ENCODE results near the gene DUS3L. TPM values are rescaled to one million over a fixed set of nuclear protein-coding genes. Genes with fewer than 3 reads are reported as not detected.
"Not testable (repeated sequence)": the region's sequence is repeated elsewhere in the genome, so short reads cannot be mapped to it uniquely, and the experiment has no call there.

DUS3L gene
- total and polyA plus RNA-seq, 7 experiments from 2014 or later = 33.1 to 179 (median 77.7) TPM

DNA sequence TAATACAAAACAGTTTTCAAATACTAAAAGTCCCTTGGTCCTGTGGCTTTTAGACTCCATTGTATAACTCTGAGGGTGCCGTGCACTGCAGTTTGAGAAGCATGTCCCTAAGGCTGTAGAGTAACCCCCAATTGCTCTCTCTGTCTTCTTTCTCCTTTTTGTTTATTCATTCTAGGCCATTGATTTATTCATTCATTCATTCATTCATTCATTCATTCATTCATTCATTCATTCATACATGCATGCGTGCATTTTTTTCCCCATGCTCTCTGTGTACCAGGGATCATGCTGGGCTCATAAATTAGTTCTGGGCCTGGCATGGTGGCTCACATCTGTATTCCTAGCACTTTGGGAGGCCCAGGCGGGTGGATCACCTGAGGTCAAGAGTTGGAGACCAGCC, 25.7 kb downstream of the DUS3L start:
- no peaks in the 10 kb centered on the region for H3K36me3 ChIP-seq (ENCODE audit: control insufficient read depth in 2 of 3, insufficient read depth in 3 of 3, low read length in 3 of 3)
- Mint-ChIP-seq H3K27me3 (peaks cover 0 to 13% (median 5%) of the 10 kb centered on the region in 5 donors), H3K36me3 (no peaks in the 10 kb centered on the region), H3K9me3 (peaks cover 0 to 9% (median 0%) of the 10 kb centered on the region in 11 donors), H3K4me1 (peaks cover 0 to 1% (median 0%) of the 10 kb centered on the region in 7 donors), H3K4me3 (no peak overlapping the region), H3K27ac (no peak overlapping the region)
- CTCF ChIA-PET = interaction anchor here (0.8 kb wide), 1 partner anchor 262 kb away, joined by 3 read pairs; no protein-coding TSS in a partner anchor
- intact Hi-C loops (cut with micrococcal nuclease) = no loop called here
- H3K4me3 ChIP-seq (ENCODE audit: low read length) = no peak overlapping the region
- H3K4me1 ChIP-seq (ENCODE audit: control insufficient read depth in 2 of 2, insufficient read depth in 2 of 2, low read length in 2 of 2) = no peaks in the 10 kb centered on the region
- no peaks in the 10 kb centered on the region for H3K9me3 ChIP-seq (ENCODE audit: control insufficient read depth in 2 of 3, low read length in 3 of 3)
- ATAC-seq (no peak), DNase-seq (no peak)
- no peaks in the 10 kb centered on the region for H3K27me3 ChIP-seq (ENCODE audit: control insufficient read depth in 2 of 2, insufficient read depth in 2 of 2, low read length in 2 of 2)
- POLR2A ChIA-PET = no interaction called here
- H3K27ac ChIP-seq (ENCODE audit: low read depth, low read length) = no peak overlapping the region

DNA sequence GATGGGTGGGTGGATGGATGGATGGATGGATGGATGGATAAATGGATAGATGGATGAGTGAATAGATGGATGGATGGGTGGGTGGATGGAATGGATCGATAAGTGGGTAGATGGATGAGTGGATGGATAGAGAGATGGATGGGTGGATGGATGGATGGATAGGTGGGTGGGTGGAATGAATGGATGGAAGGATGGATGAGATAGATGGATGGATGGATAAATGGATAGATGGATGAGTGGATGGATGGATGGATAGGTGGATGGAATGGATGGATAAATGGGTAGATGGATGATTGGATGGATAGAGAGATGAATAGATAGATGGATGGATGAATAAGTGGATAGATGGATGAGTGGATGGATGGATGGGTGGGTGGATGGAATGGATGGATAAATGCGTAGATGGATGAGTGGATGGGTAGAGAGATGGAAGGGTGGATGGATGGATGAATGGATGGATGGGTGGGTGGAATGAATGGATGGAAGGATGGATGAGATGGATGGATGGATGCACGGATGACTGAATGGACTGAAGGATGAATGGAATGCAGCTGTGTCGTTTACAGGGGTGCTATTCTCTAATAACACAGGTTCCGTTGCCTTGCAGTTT, 28.2 kb downstream of the DUS3L start:
- no peak overlapping the region for H3K27ac Mint-ChIP-seq
- Histone ChIP-seq H3K27me3 (ENCODE audit: control insufficient read depth in 2 of 2, insufficient read depth in 2 of 2, low read length in 2 of 2) (no peaks in the 10 kb centered on the region), H3K4me1 (ENCODE audit: control insufficient read depth in 2 of 2, insufficient read depth in 2 of 2, low read length in 2 of 2) (no peaks in the 10 kb centered on the region), H3K9me3 (ENCODE audit: control insufficient read depth in 2 of 3, low read length in 3 of 3) (no peaks in the 10 kb centered on the region), H3K36me3 (ENCODE audit: control insufficient read depth in 2 of 3, insufficient read depth in 3 of 3, low read length in 3 of 3) (no peaks in the 10 kb centered on the region), H3K4me3 (ENCODE audit: low read length) (no peak overlapping the region), H3K27ac (ENCODE audit: low read depth, low read length) (no peak overlapping the region)
- ATAC-seq = no peak
- peaks cover 0 to 9% (median 0%) of the 10 kb centered on the region in 11 donors for H3K9me3 Mint-ChIP-seq
- no peak overlapping the region for H3K4me3 Mint-ChIP-seq
- H3K27me3 Mint-ChIP-seq = peaks cover 0 to 16% (median 5%) of the 10 kb centered on the region in 5 donors
- H3K36me3 Mint-ChIP-seq = no peaks in the 10 kb centered on the region
- POLR2A ChIA-PET = no interaction called here
- H3K4me1 Mint-ChIP-seq = peaks cover 0 to 2% (median 0%) of the 10 kb centered on the region in 7 donors
- no peak for DNase-seq
- CTCF ChIA-PET = no interaction called here
- intact Hi-C loops (cut with micrococcal nuclease) = no loop called here

DNA sequence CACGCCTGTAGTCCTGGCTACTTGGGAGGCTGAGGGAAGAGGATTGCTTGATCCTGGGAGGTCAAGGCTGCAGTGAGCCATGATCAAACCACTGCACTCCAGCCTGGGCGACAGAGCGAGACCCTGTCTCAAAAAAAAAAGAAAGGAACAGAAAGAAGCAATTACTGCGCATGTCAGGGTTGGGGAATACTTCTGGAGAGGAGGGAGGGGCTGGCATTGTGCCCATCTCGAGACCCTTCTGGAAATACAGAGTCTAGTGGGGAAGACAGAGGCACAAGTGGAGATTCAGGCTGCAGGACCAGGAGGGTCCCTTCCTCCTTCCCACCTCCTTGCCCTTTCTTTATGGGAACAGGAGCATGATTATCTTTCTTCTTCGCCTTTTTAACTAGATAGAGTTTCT, 37.2 kb downstream of the DUS3L start:
- Mint-ChIP-seq H3K27me3 (peaks cover 0 to 22% (median 0%) of the 10 kb centered on the region in 5 donors), H3K9me3 (no peaks in the 10 kb centered on the region), H3K36me3 (no peaks in the 10 kb centered on the region), H3K4me1 (peaks cover 0 to 2% (median 0%) of the 10 kb centered on the region in 7 donors), H3K27ac (no peak overlapping the region), H3K4me3 (no peak overlapping the region)
- H3K4me1 ChIP-seq (ENCODE audit: control insufficient read depth in 2 of 2, insufficient read depth in 2 of 2, low read length in 2 of 2) = no peaks in the 10 kb centered on the region
- DNase-seq = no peak
- H3K36me3 ChIP-seq (ENCODE audit: control insufficient read depth in 2 of 3, insufficient read depth in 3 of 3, low read length in 3 of 3) = no peaks in the 10 kb centered on the region
- ChIA-PET CTCF (interaction anchor here (0.7 kb wide), 1 partner anchor 57 kb away, joined by 4 read pairs; no protein-coding TSS in a partner anchor), POLR2A (no interaction called here)
- intact Hi-C loops (cut with micrococcal nuclease) = no loop called here
- H3K27me3 ChIP-seq (ENCODE audit: control insufficient read depth in 2 of 2, insufficient read depth in 2 of 2, low read length in 2 of 2) = no peaks in the 10 kb centered on the region
- no peak for ATAC-seq
- no peak overlapping the region for H3K27ac ChIP-seq (ENCODE audit: low read depth, low read length)
- H3K4me3 ChIP-seq (ENCODE audit: low read length) = no peak overlapping the region
- H3K9me3 ChIP-seq (ENCODE audit: control insufficient read depth in 2 of 3, low read length in 3 of 3) = no peaks in the 10 kb centered on the region

DNA sequence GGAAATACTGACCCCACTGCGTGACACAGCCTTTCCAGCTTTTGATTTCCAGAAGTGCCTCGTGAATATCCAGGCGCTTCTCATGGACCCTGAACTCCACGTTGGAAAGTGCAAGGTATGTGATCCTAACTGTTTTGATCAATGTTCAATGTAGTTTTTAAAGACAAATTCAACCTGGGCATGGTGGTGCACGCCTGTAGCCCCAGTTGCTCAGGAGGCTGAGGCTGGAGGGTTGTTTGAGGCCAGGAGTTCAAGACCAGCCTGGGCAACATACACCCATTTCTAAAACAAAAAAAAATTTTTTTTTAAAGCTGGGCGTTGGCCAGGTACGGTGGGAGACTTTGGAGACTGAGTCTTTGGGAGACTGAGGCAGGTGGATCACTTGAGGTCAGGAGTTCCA, 39.3 kb downstream of the DUS3L start:
- no peaks in the 10 kb centered on the region for H3K36me3 Mint-ChIP-seq
- CTCF ChIA-PET = no interaction called here
- intact Hi-C loops (cut with micrococcal nuclease) = no loop called here

DNA sequence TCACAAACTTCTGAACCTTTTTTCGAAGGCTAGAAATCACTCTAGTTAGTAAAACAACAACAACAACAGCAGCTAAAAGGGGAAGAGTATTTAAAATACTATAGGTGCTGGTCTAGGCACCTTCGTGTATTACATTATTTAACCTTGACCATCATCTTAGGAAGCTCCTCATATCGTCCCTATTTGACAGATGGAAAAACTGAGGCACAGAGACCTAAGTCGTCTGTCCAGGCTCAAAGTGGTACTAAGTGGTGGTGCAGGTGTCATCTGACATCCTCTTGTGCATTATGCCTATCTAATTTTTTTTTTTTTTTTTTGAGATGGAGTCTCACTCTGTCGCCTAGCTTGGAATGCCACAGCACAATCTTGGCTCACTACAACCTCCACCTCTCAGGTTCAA, 41.5 kb downstream of the DUS3L start:
- H3K4me3 ChIP-seq (ENCODE audit: low read length) = no peak overlapping the region
- no peaks in the 10 kb centered on the region for H3K36me3 ChIP-seq (ENCODE audit: control insufficient read depth in 2 of 3, insufficient read depth in 3 of 3, low read length in 3 of 3)
- H3K9me3 ChIP-seq (ENCODE audit: control insufficient read depth in 2 of 3, low read length in 3 of 3) = no peaks in the 10 kb centered on the region
- no peaks in the 10 kb centered on the region for H3K27me3 ChIP-seq (ENCODE audit: control insufficient read depth in 2 of 2, insufficient read depth in 2 of 2, low read length in 2 of 2)
- ATAC-seq (no peak), DNase-seq (no peak)
- ChIA-PET POLR2A (no interaction called here), CTCF (no interaction called here)
- Mint-ChIP-seq H3K4me1 (peaks cover 0 to 2% (median 0%) of the 10 kb centered on the region in 7 donors), H3K27ac (no peak overlapping the region), H3K4me3 (no peak overlapping the region), H3K27me3 (peaks cover 0 to 17% (median 0%) of the 10 kb centered on the region in 5 donors), H3K36me3 (no peaks in the 10 kb centered on the region), H3K9me3 (no peaks in the 10 kb centered on the region)
- H3K4me1 ChIP-seq (ENCODE audit: control insufficient read depth in 2 of 2, insufficient read depth in 2 of 2, low read length in 2 of 2) = no peaks in the 10 kb centered on the region
- intact Hi-C loops (cut with micrococcal nuclease) = no loop called here
- no peak overlapping the region for H3K27ac ChIP-seq (ENCODE audit: low read depth, low read length)

More for the DNA sequence above, 39.3 kb downstream of the DUS3L start:
- DNase-seq = no peak
- Histone ChIP-seq H3K9me3 (ENCODE audit: control insufficient read depth in 2 of 3, low read length in 3 of 3) (no peaks in the 10 kb centered on the region), H3K4me1 (ENCODE audit: control insufficient read depth in 2 of 2, insufficient read depth in 2 of 2, low read length in 2 of 2) (no peaks in the 10 kb centered on the region), H3K36me3 (ENCODE audit: control insufficient read depth in 2 of 3, insufficient read depth in 3 of 3, low read length in 3 of 3) (no peaks in the 10 kb centered on the region), H3K27me3 (ENCODE audit: control insufficient read depth in 2 of 2, insufficient read depth in 2 of 2, low read length in 2 of 2) (no peaks in the 10 kb centered on the region), H3K27ac (ENCODE audit: low read depth, low read length) (no peak overlapping the region), H3K4me3 (ENCODE audit: low read length) (no peak overlapping the region)
- no peaks in the 10 kb centered on the region for H3K9me3 Mint-ChIP-seq
- no peak for ATAC-seq
- peaks cover 0 to 17% (median 0%) of the 10 kb centered on the region in 5 donors for H3K27me3 Mint-ChIP-seq
- POLR2A ChIA-PET = no interaction called here
- H3K27ac Mint-ChIP-seq = no peak overlapping the region
- peaks cover 0 to 2% (median 0%) of the 10 kb centered on the region in 7 donors for H3K4me1 Mint-ChIP-seq
- H3K4me3 Mint-ChIP-seq = no peak overlapping the region

DNA sequence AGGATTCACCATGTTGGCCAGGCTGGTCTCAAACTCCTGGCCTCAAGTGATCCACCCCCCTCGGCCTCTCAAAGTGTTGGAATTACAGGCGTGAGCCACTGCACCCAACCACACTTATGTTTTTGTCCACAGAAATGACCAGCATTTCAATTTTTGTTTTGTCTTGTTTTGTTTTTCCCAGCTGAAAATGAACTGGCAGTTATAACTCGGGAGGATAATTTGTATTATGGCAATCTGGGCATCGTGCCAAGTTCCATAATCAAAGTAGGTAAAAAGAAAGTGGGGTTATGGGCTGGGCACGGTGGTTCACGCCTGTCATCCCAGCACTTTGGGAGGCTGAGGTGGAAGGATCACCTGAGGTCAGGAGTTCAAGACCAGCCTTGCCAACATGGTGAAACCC, 42.0 kb downstream of the DUS3L start:
- H3K27me3 Mint-ChIP-seq = peaks cover 0 to 15% (median 0%) of the 10 kb centered on the region in 5 donors

DNA sequence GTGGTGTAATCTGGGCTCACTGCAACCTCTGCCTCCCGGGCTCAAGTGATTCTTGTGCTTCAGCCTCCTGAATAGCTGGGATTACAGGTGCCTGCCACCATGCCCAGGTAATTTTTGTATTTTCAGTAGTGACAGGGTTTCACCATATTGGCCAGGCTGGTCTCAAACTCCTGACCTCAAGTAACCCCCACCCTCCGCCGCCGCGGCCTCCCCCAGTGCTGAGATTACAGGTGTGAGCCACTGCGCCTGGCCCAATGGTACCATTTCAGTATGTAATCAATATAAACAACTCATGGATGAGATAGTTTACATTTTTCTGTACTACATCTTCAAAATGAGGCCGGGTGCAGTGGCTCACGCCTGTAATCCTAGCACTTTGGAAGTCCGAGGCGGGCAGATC, 46.0 kb downstream of the DUS3L start:
- H3K27ac Mint-ChIP-seq; H3K9me3 ChIP-seq (ENCODE audit: control insufficient read depth in 2 of 3, low read length in 3 of 3); intact Hi-C loops (cut with micrococcal nuclease); H3K4me3 Mint-ChIP-seq; H3K4me1 ChIP-seq (ENCODE audit: control insufficient read depth in 2 of 2, insufficient read depth in 2 of 2, low read length in 2 of 2); H3K27ac ChIP-seq (ENCODE audit: low read depth, low read length); DNase-seq; H3K4me3 ChIP-seq (ENCODE audit: low read length); CTCF ChIA-PET; H3K4me1 Mint-ChIP-seq; ATAC-seq; H3K9me3 Mint-ChIP-seq; POLR2A ChIA-PET; H3K36me3 Mint-ChIP-seq; H3K27me3 ChIP-seq (ENCODE audit: control insufficient read depth in 2 of 2, insufficient read depth in 2 of 2, low read length in 2 of 2); H3K27me3 Mint-ChIP-seq; H3K36me3 ChIP-seq (ENCODE audit: control insufficient read depth in 2 of 3, insufficient read depth in 3 of 3, low read length in 3 of 3): not testable (repeated sequence)

More for the DNA sequence above, 42.0 kb downstream of the DUS3L start:
- intact Hi-C loops (cut with micrococcal nuclease); H3K9me3 ChIP-seq (ENCODE audit: control insufficient read depth in 2 of 3, low read length in 3 of 3); H3K4me1 ChIP-seq (ENCODE audit: control insufficient read depth in 2 of 2, insufficient read depth in 2 of 2, low read length in 2 of 2); H3K4me3 Mint-ChIP-seq; H3K4me1 Mint-ChIP-seq; H3K4me3 ChIP-seq (ENCODE audit: low read length); H3K27ac ChIP-seq (ENCODE audit: low read depth, low read length); H3K27me3 ChIP-seq (ENCODE audit: control insufficient read depth in 2 of 2, insufficient read depth in 2 of 2, low read length in 2 of 2); H3K9me3 Mint-ChIP-seq; CTCF ChIA-PET; H3K36me3 Mint-ChIP-seq; POLR2A ChIA-PET; H3K27ac Mint-ChIP-seq; H3K36me3 ChIP-seq (ENCODE audit: control insufficient read depth in 2 of 3, insufficient read depth in 3 of 3, low read length in 3 of 3); DNase-seq; ATAC-seq: not testable (repeated sequence)

Data from naive thymus-derived CD4-positive, alpha-beta T cell (primary cell).